ENCODE measurements around the gene UMODL1. TPM values are rescaled to one million over a fixed set of nuclear protein-coding genes. Genes with fewer than 3 reads are reported as not detected.

UMODL1 gene
- total RNA-seq, 1 experiment from 2014 or later = not detected

GRCh38 chr21:42043961-42044360, 27.2 kb upstream of the UMODL1 start:
- Histone ChIP-seq H2AFZ (no peak overlapping the region), H3F3A (ENCODE audit: insufficient read depth, low read depth) (no peaks in the 10 kb centered on the region), H4K20me1 (ENCODE audit: insufficient read depth) (no peaks in the 10 kb centered on the region), H3K9me2 (ENCODE audit: insufficient read depth) (no peaks in the 10 kb centered on the region), H3K4me1 (replicated peaks; ENCODE audit: insufficient read depth) (peaks cover 14% of the 10 kb centered on the region), H3K9me3 (ENCODE audit: insufficient read depth, low read depth) (no peaks in the 10 kb centered on the region), H3K27me3 (ENCODE audit: insufficient read depth, low read depth) (no peaks in the 10 kb centered on the region), H3K4me2 (no peak overlapping the region), H3K27ac (no peak overlapping the region), H3K79me2 (ENCODE audit: low read depth) (no peaks in the 10 kb centered on the region), H3K36me3 (ENCODE audit: low read depth) (no peaks in the 10 kb centered on the region), H3K4me3 (no peak overlapping the region)
- intact Hi-C loops (cut with micrococcal nuclease; ENCODE audit: unreplicated experiment) = no loop called here
- no TSS peak for BruUV-seq (replicated peaks)
- no peak for DNase-seq
- TF ChIP-seq EZH2 (IDR thresholded peaks at IDR 0.05; ENCODE audit: low read depth) (no peak), CTCF (conservative IDR thresholded peaks at IDR 0.05) (no peak)
- POLR2A ChIA-PET (ENCODE audit: unreplicated experiment) = no interaction called here
- CTCF ChIA-PET = no interaction called here

DNA sequence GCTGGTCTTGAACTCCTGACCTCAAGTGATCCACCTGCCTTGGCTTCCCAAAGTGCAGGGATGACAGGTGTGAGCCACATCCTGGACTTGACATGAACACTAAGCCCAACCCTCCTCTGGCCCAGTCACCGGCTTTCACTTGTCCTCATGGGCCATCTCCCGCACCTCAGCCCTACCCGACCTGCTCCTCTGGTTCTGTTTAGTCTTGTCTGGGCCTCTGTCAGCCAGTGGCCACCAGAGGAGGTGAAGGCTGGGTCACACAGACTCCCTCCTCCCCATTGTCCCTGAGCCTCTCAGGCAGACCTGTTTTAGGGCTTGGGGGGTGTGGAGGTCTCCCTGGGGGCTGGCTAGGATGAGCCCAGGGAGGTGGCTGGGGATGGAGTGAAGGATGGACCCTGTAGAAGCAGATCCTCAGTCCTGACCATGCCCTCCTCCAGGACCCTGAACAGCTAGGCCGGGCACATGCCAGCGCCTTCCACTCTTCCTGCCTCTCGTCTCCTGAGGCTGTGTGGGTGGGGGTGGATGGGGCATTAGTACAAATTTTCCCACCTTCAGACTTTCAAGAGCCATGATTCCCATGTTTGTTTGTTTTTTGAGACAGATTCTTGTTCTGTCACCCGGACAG, 26.1 kb upstream of the UMODL1 start:
- Histone ChIP-seq H3K4me1 (replicated peaks; ENCODE audit: insufficient read depth) (peaks cover 11% of the 10 kb centered on the region), H3F3A (ENCODE audit: insufficient read depth, low read depth) (no peaks in the 10 kb centered on the region), H3K27me3 (ENCODE audit: insufficient read depth, low read depth) (no peaks in the 10 kb centered on the region), H3K79me2 (ENCODE audit: low read depth) (no peaks in the 10 kb centered on the region), H4K20me1 (ENCODE audit: insufficient read depth) (no peaks in the 10 kb centered on the region), H2AFZ (no peak overlapping the region), H3K27ac (no peak overlapping the region), H3K9me2 (ENCODE audit: insufficient read depth) (no peaks in the 10 kb centered on the region), H3K4me2 (no peak overlapping the region), H3K9me3 (ENCODE audit: insufficient read depth, low read depth) (no peaks in the 10 kb centered on the region), H3K36me3 (ENCODE audit: low read depth) (no peaks in the 10 kb centered on the region), H3K4me3 (no peak overlapping the region)
- no TSS peak for BruUV-seq (replicated peaks)
- TF ChIP-seq EZH2 (IDR thresholded peaks at IDR 0.05; ENCODE audit: low read depth) = no peak
- no peak for TF ChIP-seq CTCF (conservative IDR thresholded peaks at IDR 0.05)
- POLR2A ChIA-PET (ENCODE audit: unreplicated experiment) = interaction anchor here (0.7 kb wide), 1 partner anchor 1839 kb away, joined by 4 read pairs; no protein-coding TSS in a partner anchor
- DNase-seq = no peak
- CTCF ChIA-PET = interaction anchor here (0.6 kb wide), 1 partner anchor 61 kb away, joined by 3 read pairs; no protein-coding TSS in a partner anchor
- intact Hi-C loops (cut with micrococcal nuclease; ENCODE audit: unreplicated experiment) = no loop called here

DNA sequence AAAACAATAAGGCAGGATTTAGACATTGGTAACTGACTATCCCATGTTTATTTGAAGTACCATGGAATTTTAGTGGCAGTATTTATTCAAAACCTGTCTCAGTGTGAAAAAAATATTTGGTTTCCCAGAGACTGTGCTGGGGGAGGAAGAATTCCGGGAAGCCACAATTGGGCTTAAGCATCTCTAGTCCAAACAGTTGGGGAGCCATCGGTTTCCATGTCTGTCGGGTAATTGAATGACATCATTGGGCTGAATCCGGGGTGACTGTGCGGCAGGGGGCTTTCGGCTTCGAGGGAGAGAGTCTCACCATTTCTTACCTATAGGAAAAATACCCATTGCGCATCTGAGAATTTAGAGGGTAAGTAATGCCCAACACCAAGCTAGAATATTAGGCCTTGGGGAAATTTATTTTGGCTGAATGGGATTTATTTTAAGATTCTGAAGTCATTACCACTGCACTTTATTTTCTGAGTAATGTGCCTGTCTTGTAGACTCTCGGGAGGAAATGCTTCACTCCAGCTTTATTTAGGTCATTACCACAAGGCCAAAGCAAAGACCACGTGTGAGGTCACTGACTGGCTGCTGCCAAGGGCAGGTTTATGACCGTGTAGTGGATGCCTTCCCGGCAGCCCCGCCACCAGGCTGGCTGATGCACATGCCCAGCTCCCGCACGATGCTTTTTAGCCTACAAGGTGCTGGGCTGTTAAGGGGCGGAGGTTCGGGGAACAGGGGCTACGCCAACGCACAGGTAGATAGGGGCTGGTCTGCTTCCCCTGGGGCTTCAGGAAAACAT, 23.1 kb upstream of the UMODL1 start:
- CTCF ChIA-PET = no interaction called here
- no peaks in the 10 kb centered on the region for H4K20me1 ChIP-seq (ENCODE audit: insufficient read depth)
- H3K27me3 ChIP-seq (ENCODE audit: insufficient read depth, low read depth) = peaks cover 4% of the 10 kb centered on the region; the same call in 1 of the 2 replicates
- no peaks in the 10 kb centered on the region for H3F3A ChIP-seq (ENCODE audit: insufficient read depth, low read depth)
- no peak overlapping the region for H3K27ac ChIP-seq
- BruUV-seq (replicated peaks) = no TSS peak
- intact Hi-C loops (cut with micrococcal nuclease; ENCODE audit: unreplicated experiment) = no loop called here
- TF ChIP-seq CTCF (conservative IDR thresholded peaks at IDR 0.05) = no peak
- no peak for TF ChIP-seq EZH2 (IDR thresholded peaks at IDR 0.05; ENCODE audit: low read depth)
- H3K9me2 ChIP-seq (ENCODE audit: insufficient read depth) = no peaks in the 10 kb centered on the region
- no peaks in the 10 kb centered on the region for H3K4me1 ChIP-seq (replicated peaks; ENCODE audit: insufficient read depth)
- no peak overlapping the region for H3K4me2 ChIP-seq
- no peaks in the 10 kb centered on the region for H3K9me3 ChIP-seq (ENCODE audit: insufficient read depth, low read depth)
- H3K79me2 ChIP-seq (ENCODE audit: low read depth) = no peaks in the 10 kb centered on the region
- no peak for DNase-seq
- no peaks in the 10 kb centered on the region for H3K36me3 ChIP-seq (ENCODE audit: low read depth)
- no peak overlapping the region for H3K4me3 ChIP-seq
- no peak overlapping the region for H2AFZ ChIP-seq
- POLR2A ChIA-PET (ENCODE audit: unreplicated experiment) = no interaction called here
